H1 (cell line): ENCODE data around the gene PKDREJ. TPM values are rescaled to one million over a fixed set of nuclear protein-coding genes. Genes with fewer than 3 reads are reported as not detected.

Experiments
- GTF2F1 ChIP-seq: IDR thresholded peaks from 2 replicates; pipeline ENCODE4 v1.6.1; 2012; ENCODE audit warnings: low read depth, low read length, improper control_type of control experiment, borderline replicate concordance
- SP2 ChIP-seq: IDR thresholded peaks from 2 replicates; pipeline ENCODE4 v1.6.1; 2012; ENCODE audit warnings: mild to moderate bottlenecking, low read length, inconsistent platforms
- ZNF274 ChIP-seq: IDR thresholded peaks from 2 replicates; pipeline ENCODE4 v1.7.0; 2012; ENCODE audit warnings: low read length, borderline replicate concordance; ENCODE audit errors: extremely low read depth
- polyA plus RNA-seq, 7 experiments: library from polyadenylated mRNA; depleted of rRNA in 3 of 7; stranded (reverse) in 5 of 7; unstranded in 2 of 7; fragments of >200 nt in 5 of 7; fragments of 200-250 nt in 2 of 7; gene quantifications; 1 replicate in 5 of 7; 2 replicates in 1 of 7; 4 replicates in 1 of 7; pipeline versions ENCODE4 v1.2.1 to v1.2.3, GENCODE V29; 2011 to 2013; ENCODE audit warnings: missing spikeins in 2 of 7, mixed read lengths in 2 of 7
- total RNA-seq: library from RNA; stranded (reverse); fragmentation: NEBNext Ultra II Directional; extraction: Animal tissue kit (Norgen Biotek cat#: 25700); gene quantifications from 2 replicates; pipeline ENCODE4 v1.2.1, GENCODE V29; 2021

Gene PKDREJ
- total and polyA plus RNA-seq, 2 of the 8 experiments (the other 6 are each of a cell fraction or from before 2014, with no cell fraction given): 0.02 to 0.04 TPM

- TF ChIP-seq GTF2F1: no peak
- TF ChIP-seq ZNF274: no peak
- TF ChIP-seq SP2: no peak
These were observed 12.4 kb downstream of the PKDREJ start (continued) for GRCh38 chr22:46250783-46251125.
